ENCODE measurements around the gene SELL.

DNA sequence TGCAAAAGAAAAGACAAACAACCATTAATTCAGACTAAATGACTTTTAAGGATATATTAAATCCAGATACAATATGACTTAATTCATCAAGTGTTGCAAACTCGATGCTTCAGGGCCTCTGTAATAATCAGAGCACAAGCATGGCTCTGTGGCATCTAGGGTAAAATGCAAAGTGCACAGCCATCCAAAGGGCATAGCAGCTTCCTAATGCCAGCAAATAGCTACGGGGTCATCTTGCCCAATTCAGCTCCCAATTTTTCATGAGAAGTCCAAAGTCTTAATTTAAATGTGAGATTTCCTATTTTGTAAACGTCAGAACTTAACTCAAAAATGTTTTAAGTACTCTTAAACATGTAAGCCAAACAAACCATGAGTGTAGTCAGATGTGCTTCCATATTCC is 14.5 kb upstream of the SELL start:
- TF ChIP-seq, protein P1, sequence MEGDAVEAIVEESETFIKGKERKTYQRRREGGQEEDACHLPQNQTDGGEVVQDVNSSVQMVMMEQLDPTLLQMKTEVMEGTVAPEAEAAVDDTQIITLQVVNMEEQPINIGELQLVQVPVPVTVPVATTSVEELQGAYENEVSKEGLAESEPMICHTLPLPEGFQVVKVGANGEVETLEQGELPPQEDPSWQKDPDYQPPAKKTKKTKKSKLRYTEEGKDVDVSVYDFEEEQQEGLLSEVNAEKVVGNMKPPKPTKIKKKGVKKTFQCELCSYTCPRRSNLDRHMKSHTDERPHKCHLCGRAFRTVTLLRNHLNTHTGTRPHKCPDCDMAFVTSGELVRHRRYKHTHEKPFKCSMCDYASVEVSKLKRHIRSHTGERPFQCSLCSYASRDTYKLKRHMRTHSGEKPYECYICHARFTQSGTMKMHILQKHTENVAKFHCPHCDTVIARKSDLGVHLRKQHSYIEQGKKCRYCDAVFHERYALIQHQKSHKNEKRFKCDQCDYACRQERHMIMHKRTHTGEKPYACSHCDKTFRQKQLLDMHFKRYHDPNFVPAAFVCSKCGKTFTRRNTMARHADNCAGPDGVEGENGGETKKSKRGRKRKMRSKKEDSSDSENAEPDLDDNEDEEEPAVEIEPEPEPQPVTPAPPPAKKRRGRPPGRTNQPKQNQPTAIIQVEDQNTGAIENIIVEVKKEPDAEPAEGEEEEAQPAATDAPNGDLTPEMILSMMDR (IDR thresholded peaks at IDR 0.05): no peak
- no peak for TF ChIP-seq ZFX (IDR thresholded peaks at IDR 0.05; ENCODE audit: borderline replicate concordance)

All from 22Rv1 (cell line).